Activated B cell treated with CpG ODN at 0.5 μM for 24 hours (primary cell): ENCODE results near the gene CPT2. TPM values are rescaled to one million over a fixed set of nuclear protein-coding genes. Genes with fewer than 3 reads are reported as not detected.

Experiments
- ATAC-seq: fragments of 200-7000 bp; cut with Tn5 transposase; one replicate; pipeline ENCODE4 v1.10.0; 2021; ENCODE audit warnings: low read depth, mild to moderate bottlenecking, moderate library complexity
- CTCF ChIA-PET: fragments of 350-600 bp; sonication (Branson Sonifier 250); formaldehyde crosslinking; loops from one replicate; lab custom pipeline; 2021; ENCODE audit warnings: antibody characterized with exemption; lab: Charles Lee
- POLR2A ChIA-PET: fragments of 350-600 bp; sonication (Branson Sonifier 250); formaldehyde crosslinking; loops from one replicate; lab custom pipeline; 2021; ENCODE audit warnings: antibody characterized with exemption; lab: Charles Lee
- DNase-seq: peaks from one replicate; pipeline ENCODE4 v3.0.0; 2022
- H3K27ac Mint-ChIP-seq: one replicate; pipeline ENCODE4 v1.8.0; 2020; ENCODE audit warnings: mixed read lengths
- H3K27me3 Mint-ChIP-seq: one replicate; pipeline ENCODE4 v1.8.0; 2021; ENCODE audit warnings: mixed read lengths
- H3K36me3 Mint-ChIP-seq: one replicate; pipeline ENCODE4 v1.8.0; 2021; ENCODE audit warnings: low read depth, mixed read lengths
- H3K4me1 Mint-ChIP-seq: one replicate; pipeline ENCODE4 v1.8.0; 2021; ENCODE audit warnings: mixed read lengths
- H3K4me3 Mint-ChIP-seq: one replicate; pipeline ENCODE4 v1.8.0; 2020; ENCODE audit warnings: mild to moderate bottlenecking, mixed read lengths
- H3K9me3 Mint-ChIP-seq: one replicate; pipeline ENCODE4 v1.8.0; 2020; ENCODE audit warnings: mixed read lengths
- intact Hi-C: fragments of 100-400 bp; cut with micrococcal nuclease; formaldehyde crosslinking; loops from one replicate; pipeline ENCODE4 v1.15.1; 2024
- total RNA-seq: library from RNA; stranded (reverse); gene quantifications from 2 replicates; pipeline ENCODE4 v1.2.3, GENCODE V29; 2022
- TF ChIP-seq, protein P1 (sequence below): fragments of 200-600 bp; IDR thresholded peaks from one replicate; pipeline ENCODE4 v1.8.0; 2022; ENCODE audit warnings: antibody characterized with exemption, mild to moderate bottlenecking

Gene CPT2
- total RNA-seq, 1 donor from 2014 or later, result 15.7 TPM

- no peak for DNase-seq
- TF ChIP-seq, protein P1, sequence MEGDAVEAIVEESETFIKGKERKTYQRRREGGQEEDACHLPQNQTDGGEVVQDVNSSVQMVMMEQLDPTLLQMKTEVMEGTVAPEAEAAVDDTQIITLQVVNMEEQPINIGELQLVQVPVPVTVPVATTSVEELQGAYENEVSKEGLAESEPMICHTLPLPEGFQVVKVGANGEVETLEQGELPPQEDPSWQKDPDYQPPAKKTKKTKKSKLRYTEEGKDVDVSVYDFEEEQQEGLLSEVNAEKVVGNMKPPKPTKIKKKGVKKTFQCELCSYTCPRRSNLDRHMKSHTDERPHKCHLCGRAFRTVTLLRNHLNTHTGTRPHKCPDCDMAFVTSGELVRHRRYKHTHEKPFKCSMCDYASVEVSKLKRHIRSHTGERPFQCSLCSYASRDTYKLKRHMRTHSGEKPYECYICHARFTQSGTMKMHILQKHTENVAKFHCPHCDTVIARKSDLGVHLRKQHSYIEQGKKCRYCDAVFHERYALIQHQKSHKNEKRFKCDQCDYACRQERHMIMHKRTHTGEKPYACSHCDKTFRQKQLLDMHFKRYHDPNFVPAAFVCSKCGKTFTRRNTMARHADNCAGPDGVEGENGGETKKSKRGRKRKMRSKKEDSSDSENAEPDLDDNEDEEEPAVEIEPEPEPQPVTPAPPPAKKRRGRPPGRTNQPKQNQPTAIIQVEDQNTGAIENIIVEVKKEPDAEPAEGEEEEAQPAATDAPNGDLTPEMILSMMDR, result no peak
- no peaks in the 10 kb centered on the region for H3K4me1 Mint-ChIP-seq
- no peaks in the 10 kb centered on the region for H3K9me3 Mint-ChIP-seq
- ATAC-seq, result no peak
- no peak overlapping the region for H3K4me3 Mint-ChIP-seq
- H3K27me3 Mint-ChIP-seq, result peaks cover 17% of the 10 kb centered on the region
- H3K36me3 Mint-ChIP-seq, result no peaks in the 10 kb centered on the region
- intact Hi-C loops, result no loop called here
- no peak overlapping the region for H3K27ac Mint-ChIP-seq
- ChIA-PET CTCF (no interaction called here), POLR2A (no interaction called here)
These were observed 34.0 kb upstream of the CPT2 start for GRCh38 chr1:53162621-53163020.

DNA sequence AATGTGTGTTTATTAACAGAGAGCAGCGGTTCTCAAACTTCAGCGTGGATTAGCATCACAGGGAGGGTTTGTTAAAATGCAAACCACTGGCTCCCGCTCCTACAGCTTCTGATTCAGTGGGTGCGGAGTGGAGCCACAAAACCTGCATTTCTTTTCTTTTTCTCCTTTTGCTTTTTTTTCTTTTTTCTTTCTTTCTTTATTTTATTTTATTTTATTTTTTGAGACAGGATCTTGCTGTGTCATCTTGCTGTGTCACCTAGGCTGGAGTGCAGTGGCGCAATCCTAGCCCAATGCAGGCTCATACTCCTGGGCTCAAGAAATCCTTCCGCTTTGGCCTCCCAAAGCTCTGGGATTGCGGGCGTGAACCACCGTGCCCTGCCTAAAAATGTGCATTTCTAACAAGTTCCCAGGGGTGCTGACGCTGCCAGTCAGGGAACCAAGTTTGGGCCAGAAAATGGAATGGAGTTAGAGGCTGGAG is 33.3 kb upstream of the CPT2 start:
- CTCF ChIA-PET, result no interaction called here
- no peaks in the 10 kb centered on the region for H3K36me3 Mint-ChIP-seq
- POLR2A ChIA-PET, result no interaction called here
- H3K27me3 Mint-ChIP-seq, result peaks cover 17% of the 10 kb centered on the region
- H3K27ac Mint-ChIP-seq, result no peak overlapping the region
- DNase-seq (no peak), ATAC-seq (no peak)
- no peaks in the 10 kb centered on the region for H3K9me3 Mint-ChIP-seq
- no peak overlapping the region for H3K4me3 Mint-ChIP-seq
- intact Hi-C loops, result no loop called here
- no peaks in the 10 kb centered on the region for H3K4me1 Mint-ChIP-seq
- TF ChIP-seq, protein P1, result no peak

DNA sequence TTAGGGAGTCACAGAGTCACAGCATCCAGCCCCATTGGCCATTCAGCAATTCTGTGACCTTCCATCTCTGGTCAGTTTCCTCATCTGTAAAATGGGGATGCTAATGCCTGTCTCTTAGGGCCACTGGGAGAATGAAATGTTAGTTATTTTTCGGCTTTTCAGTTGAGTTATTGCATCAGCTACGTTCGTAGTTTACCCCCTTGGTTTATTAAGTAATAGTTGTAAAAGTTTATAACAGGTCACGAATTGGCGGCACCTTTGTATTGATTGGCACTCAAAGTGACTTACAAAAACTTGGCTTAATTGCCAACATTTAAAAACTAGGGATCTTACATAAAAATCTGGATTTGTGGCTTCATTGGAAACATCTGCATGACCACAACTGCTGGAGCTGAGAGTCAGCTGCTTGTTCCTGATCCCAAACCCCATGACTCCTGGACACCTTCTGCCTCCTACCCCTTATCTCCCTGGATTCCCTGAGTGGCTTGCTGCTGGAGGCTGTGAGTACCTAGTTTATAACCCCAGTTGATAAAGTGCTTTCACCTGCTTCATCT is 31.1 kb upstream of the CPT2 start:
- Mint-ChIP-seq H3K4me1 (no peaks in the 10 kb centered on the region), H3K36me3 (no peaks in the 10 kb centered on the region), H3K27me3 (peaks cover 17% of the 10 kb centered on the region), H3K9me3 (no peaks in the 10 kb centered on the region), H3K4me3 (no peak overlapping the region), H3K27ac (no peak overlapping the region)
- no peak for DNase-seq
- ChIA-PET CTCF (no interaction called here), POLR2A (no interaction called here)
- ATAC-seq, result no peak
- TF ChIP-seq, protein P1, result no peak
- intact Hi-C loops, result no loop called here

- ChIA-PET CTCF (no interaction called here), POLR2A (no interaction called here)
- Mint-ChIP-seq H3K36me3 (no peaks in the 10 kb centered on the region), H3K9me3 (no peaks in the 10 kb centered on the region), H3K4me3 (no peak overlapping the region), H3K27ac (no peak overlapping the region), H3K27me3 (peaks cover 17% of the 10 kb centered on the region), H3K4me1 (no peaks in the 10 kb centered on the region)
- intact Hi-C loops, result no loop called here
- DNase-seq, result no peak
- TF ChIP-seq, protein P1, result no peak
- no peak for ATAC-seq
These were observed 30.3 kb upstream of the CPT2 start for GRCh38 chr1:53166366-53166765.

DNA sequence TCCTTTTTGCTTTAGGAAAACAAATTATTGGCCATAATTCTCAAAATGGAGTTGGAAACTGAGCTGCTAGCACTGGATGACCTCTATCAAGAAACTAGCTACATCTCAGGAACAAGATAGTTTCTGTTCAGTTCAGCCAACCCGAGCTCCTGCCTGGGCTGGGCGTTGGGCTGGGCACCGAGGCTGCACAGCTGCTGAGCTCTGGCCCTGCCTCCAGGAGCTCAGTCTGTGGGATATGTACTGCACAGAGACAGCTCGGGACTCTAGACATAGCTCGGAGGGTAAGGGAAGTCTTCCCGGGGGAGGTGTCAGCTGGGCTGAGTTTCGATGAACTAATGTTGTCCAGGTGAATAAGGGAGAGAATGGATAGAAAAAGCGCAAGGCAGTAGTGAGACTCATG is 29.7 kb upstream of the CPT2 start:
- intact Hi-C loops, result no loop called here
- H3K27ac Mint-ChIP-seq, result no peak overlapping the region
- POLR2A ChIA-PET, result no interaction called here
- H3K9me3 Mint-ChIP-seq, result no peaks in the 10 kb centered on the region
- ATAC-seq (no peak), DNase-seq (no peak)
- H3K36me3 Mint-ChIP-seq, result no peaks in the 10 kb centered on the region
- H3K4me1 Mint-ChIP-seq, result no peaks in the 10 kb centered on the region
- H3K27me3 Mint-ChIP-seq, result peaks cover 17% of the 10 kb centered on the region
- no peak overlapping the region for H3K4me3 Mint-ChIP-seq
- CTCF ChIA-PET, result no interaction called here
- TF ChIP-seq, protein P1, result no peak
